ENCODE results near the gene OAT.

- TF ChIP-seq, protein P1, sequence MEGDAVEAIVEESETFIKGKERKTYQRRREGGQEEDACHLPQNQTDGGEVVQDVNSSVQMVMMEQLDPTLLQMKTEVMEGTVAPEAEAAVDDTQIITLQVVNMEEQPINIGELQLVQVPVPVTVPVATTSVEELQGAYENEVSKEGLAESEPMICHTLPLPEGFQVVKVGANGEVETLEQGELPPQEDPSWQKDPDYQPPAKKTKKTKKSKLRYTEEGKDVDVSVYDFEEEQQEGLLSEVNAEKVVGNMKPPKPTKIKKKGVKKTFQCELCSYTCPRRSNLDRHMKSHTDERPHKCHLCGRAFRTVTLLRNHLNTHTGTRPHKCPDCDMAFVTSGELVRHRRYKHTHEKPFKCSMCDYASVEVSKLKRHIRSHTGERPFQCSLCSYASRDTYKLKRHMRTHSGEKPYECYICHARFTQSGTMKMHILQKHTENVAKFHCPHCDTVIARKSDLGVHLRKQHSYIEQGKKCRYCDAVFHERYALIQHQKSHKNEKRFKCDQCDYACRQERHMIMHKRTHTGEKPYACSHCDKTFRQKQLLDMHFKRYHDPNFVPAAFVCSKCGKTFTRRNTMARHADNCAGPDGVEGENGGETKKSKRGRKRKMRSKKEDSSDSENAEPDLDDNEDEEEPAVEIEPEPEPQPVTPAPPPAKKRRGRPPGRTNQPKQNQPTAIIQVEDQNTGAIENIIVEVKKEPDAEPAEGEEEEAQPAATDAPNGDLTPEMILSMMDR (IDR thresholded peaks at IDR 0.05; ENCODE audit: insufficient read depth, low read depth, low read length), result no peak
- no peak for TF ChIP-seq EZH2 (IDR thresholded peaks at IDR 0.05; ENCODE audit: insufficient read depth, low read length)
Observed at GRCh38 chr10:124458473-124458872, 39.8 kb upstream of the OAT start.
